CD4-positive, alpha-beta T cell treated with Interleukin-1 beta for 1 hour (primary cell): ENCODE results near the gene HHAT.

ENCODE experiments used
- DNase-seq, 2 donors: peaks; one replicate each; pipeline ENCODE4 v3.0.0-alpha.2; 2020 to 2022

Gene HHAT

GRCh38 chr1:210328746-210329503, at the start of gene HHAT:
HHAT (plus strand) TSS chr1:210328902; CDS start chr1:210348976, 20,074 bp downstream.
- peak; percentile 64 to 73 for DNase-seq

- DNase-seq = no peak
Observed at GRCh38 chr1:210280221-210280620, 48.5 kb upstream of the HHAT start.

- DNase-seq = no peak
Observed at GRCh38 chr1:210288116-210288515, 40.6 kb upstream of the HHAT start.

GRCh38 chr1:210289248-210289647, 39.5 kb upstream of the HHAT start:
- no peak for DNase-seq

- no peak for DNase-seq
Observed at GRCh38 chr1:210291081-210291764, 37.5 kb upstream of the HHAT start.

- no peak for DNase-seq
Observed at GRCh38 chr1:210291786-210292230, 36.9 kb upstream of the HHAT start.

- DNase-seq = peak; percentile 5 to 17
Observed at GRCh38 chr1:210292231-210292871, 36.4 kb upstream of the HHAT start.

GRCh38 chr1:210293171-210293607, 35.5 kb upstream of the HHAT start:
- no peak for DNase-seq

GRCh38 chr1:210294999-210295745, 33.5 kb upstream of the HHAT start:
- no peak for DNase-seq

GRCh38 chr1:210296682-210297081, 32.0 kb upstream of the HHAT start:
- no peak for DNase-seq

GRCh38 chr1:210298296-210298695, 30.4 kb upstream of the HHAT start:
- no peak for DNase-seq

GRCh38 chr1:210298936-210299335, 29.8 kb upstream of the HHAT start:
- no peak for DNase-seq

GRCh38 chr1:210299501-210299900, 29.2 kb upstream of the HHAT start:
- no peak for DNase-seq

GRCh38 chr1:210300923-210301614, 27.6 kb upstream of the HHAT start:
- no peak for DNase-seq

GRCh38 chr1:210301615-210302000, 27.1 kb upstream of the HHAT start:
- no peak for DNase-seq

GRCh38 chr1:210302501-210302900, 26.2 kb upstream of the HHAT start:
- no peak for DNase-seq

- DNase-seq = no peak
Observed at GRCh38 chr1:210303391-210303790, 25.3 kb upstream of the HHAT start.

GRCh38 chr1:210310562-210311153, 18.0 kb upstream of the HHAT start:
- DNase-seq = no peak

GRCh38 chr1:210311726-210312493, 16.8 kb upstream of the HHAT start:
- no peak for DNase-seq

GRCh38 chr1:210313046-210313595, 15.6 kb upstream of the HHAT start:
- no peak for DNase-seq

GRCh38 chr1:210313921-210314320, 14.8 kb upstream of the HHAT start:
- DNase-seq = no peak
